HL-60/S4 (cell line): ENCODE measurements around the gene SOCS7.

Source experiments
- in situ Hi-C: fragments of 300-500 bp; cut with MboI; formaldehyde crosslinking; loops from 2 replicates; pipeline ENCODE4 v1.14.3; 2022; ENCODE audit warnings: low sequenced_read_pairs

Gene SOCS7

DNA sequence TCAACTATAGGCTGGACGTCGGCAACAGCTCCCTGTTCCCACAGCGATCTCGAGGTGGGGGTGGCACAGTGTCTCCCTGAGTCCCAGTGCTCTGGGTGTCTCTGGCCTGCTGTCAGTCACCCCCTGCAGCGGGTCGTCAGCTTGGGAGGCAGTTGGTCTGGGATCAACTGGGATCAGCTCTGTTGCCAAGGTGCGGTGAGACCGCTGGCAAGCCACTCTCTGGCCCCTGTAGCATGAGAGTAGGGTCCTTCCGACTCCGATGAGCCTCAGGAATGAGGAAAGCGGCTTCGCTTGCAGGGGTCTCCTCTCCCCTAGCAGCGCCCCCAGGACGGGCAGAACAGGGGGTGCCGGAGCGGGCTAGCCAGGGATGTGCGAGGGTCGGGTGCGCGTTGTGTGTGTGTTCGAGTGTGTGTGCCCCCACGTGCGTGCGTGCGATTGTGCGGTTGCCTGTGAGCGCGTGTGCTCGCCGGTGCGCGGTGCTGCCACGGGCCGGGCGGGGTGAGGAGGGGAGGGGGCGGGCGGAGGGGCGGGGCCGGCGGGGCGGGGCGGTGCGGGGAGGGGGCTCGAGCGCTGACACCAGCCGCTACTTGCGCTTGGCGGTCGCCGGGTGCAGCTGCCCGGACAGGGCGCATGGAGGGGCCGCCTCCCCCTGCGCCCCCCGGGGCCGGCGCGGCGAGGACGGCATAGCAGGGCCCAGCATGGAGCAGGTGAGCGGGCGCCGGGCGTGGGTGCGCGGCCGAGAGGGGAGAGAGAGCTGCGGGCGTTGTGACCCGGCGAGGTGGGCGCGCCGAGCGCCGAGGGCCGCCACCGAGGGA, 67.3 kb downstream of the SOCS7 start:
- in situ Hi-C loops, result loop anchor here (10.0 kb wide), 2 partner anchors 136 to 166 kb away; no protein-coding TSS in a partner anchor

DNA sequence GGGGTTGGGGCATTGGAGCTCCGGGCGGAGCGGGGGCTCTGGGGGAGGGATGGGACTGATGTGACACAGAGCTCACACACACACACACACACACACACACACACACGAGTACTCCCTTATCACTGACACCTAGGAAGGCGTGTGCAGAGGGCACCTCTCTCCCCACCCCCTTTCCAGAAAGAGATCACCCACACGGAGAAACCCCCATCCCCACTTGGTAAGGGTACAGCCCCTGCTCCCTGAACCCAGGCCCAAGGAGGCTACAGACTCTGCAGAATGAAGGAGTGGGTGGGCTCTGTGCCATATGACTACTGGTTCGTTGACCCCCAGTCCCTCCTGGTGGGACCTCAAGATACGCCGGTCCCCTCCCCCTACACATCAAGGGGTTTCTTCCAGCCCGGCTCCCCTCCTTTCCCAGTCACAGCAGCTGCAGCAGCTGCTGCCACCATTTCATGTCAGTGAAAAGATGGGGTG, 67.9 kb downstream of the SOCS7 start:
- in situ Hi-C loops, result loop anchor here (10.0 kb wide), 2 partner anchors 135 to 165 kb away; no protein-coding TSS in a partner anchor

DNA sequence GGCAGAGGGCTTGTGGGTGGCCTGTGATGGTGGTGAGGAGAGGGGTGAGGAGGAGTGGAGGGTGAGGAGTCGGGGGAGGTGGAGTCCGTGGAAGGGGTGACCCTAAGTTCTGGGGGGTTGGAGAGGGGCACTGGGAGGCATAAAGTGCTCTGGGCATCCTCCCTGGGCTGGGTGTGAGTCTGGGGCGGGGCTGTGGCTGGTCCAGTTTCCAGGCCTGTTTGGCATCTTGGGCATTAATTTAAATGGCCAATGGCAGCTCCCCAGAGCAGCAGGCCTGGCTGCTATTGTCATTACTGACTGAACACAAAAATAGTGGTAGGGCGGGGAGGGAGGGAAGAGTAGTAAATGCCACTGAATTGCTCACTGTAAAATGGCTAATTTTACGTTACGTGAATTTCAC, 68.9 kb downstream of the SOCS7 start:
- in situ Hi-C loops, result loop anchor here (10.0 kb wide), 1 partner anchor 244 kb away; no protein-coding TSS in a partner anchor

DNA sequence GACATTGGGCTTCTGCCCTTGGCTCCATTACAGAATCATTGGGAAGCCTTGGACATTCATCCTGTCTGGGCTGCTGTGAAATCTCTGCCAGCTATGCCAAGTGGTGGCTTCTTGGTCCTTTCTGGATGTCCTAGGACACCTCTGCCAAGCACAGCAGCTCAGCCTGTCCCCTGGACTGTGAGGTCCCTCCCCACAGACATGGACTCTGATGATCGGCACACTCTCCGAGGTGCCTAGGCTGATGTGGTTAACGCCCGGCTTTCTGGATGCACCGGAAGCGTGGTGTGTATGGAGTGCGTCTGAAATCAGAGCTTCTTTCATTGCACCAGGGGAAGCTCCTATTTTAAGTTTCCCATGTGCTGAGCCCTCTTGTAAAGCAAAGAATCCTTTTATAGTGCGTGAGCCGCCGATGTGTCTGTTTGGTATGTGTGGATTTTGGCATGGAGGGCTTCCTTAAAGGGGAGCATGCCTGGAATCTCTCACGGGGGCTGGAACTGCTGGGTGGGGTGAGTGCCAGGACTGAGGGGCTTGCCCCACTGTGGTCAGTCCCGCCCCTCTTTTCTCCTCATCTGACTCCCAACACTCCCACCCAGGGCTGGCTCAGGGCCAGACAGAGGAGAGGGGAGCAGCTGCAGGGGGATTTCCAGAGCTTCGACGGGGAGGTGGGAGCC, 69.7 kb downstream of the SOCS7 start:
- in situ Hi-C loops, result loop anchor here (10.0 kb wide), 1 partner anchor 243 kb away; no protein-coding TSS in a partner anchor

GRCh38 chr17:38421871-38422827, 70.5 kb downstream of the SOCS7 start:
- in situ Hi-C loops, result loop anchor here (10.0 kb wide), 1 partner anchor 243 kb away; no protein-coding TSS in a partner anchor

DNA sequence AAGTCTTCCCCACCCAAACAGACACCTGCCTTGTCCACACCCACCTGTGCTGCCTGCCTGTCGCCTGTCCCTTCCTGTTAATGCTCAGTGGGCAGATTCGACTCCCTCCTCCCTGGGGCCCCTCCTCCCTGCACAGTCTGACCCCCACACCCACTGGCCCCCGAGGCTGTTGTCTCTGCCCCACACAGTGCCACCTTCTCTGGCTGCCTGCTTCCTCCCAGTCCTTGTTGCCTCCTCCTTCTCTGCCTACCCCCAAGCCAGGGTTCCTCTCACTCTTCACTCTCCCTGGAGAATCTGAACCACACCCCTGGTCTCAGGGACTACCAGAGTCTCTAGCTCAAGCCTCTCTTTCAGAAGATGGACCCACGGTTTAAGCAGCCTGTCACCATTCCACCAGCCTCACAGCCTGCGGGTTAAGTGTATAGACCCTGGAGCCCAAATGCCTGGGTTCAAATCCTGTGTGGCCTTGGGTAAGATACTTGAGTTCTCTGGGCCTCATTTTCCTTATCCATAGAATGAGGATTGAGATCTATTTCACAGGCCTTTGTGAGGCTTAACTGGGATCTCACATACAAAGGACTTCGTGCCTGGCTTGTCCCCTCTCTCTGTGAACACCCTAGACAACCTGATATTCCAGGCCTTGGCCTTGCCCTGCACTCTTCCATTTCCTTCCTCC, 72.8 kb downstream of the SOCS7 start:
- in situ Hi-C loops, result loop anchor here (10.0 kb wide), 1 partner anchor 240 kb away; no protein-coding TSS in a partner anchor

- in situ Hi-C loops, result loop anchor here (5.0 to 10.0 kb wide), 2 partner anchors 57 to 240 kb away; no protein-coding TSS in a partner anchor
Measured at GRCh38 chr17:38425031-38425430, 73.4 kb downstream of the SOCS7 start.

GRCh38 chr17:38425744-38426143, 74.1 kb downstream of the SOCS7 start:
- in situ Hi-C loops, result loop anchor here (5.0 to 10.0 kb wide), 2 partner anchors 57 to 239 kb away; no protein-coding TSS in a partner anchor

- in situ Hi-C loops, result loop anchor here (5.0 to 10.0 kb wide), 2 partner anchors 56 to 238 kb away; no protein-coding TSS in a partner anchor
Measured at GRCh38 chr17:38426441-38426840, 74.8 kb downstream of the SOCS7 start.

DNA sequence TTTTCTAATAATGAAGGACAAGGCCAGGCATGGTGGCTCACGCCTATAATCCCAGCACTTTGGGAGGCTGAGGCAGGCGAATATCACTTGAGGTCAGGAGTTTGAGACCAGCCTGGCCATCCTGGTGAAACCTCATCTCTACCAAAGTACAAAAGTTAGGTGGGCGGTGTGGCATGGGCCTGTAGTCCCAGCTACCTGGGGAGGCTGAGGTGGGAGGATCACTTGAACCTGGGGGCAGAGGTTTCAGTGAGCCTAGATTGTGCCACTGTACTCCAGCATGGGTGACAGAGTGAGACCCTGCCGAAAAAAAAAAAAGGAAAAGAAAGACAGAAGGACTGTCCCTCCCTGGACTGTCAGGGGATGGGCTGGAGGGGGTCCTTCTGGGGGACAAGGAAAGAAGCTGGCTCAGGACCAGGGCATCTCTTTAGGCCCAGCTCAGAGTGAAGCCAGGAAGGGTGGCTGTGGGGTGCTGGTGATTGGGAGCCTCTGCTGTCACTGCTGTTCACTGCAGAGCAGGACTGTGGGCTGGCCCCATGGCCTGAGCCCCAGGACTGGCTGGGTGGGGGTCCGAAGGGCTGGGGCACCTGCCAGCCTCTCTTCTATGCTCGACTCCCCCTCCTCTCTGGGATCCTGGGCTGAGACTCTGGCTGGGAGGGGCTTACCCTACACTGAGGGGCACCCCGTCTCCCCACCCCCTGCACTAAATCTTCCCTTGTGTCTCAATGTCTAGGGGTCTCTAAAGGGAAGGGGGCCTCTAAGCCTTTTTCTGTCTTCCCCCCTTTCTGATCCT, 75.7 kb downstream of the SOCS7 start:
- in situ Hi-C loops, result loop anchor here (5.0 to 10.0 kb wide), 2 partner anchors 55 to 237 kb away; no protein-coding TSS in a partner anchor

DNA sequence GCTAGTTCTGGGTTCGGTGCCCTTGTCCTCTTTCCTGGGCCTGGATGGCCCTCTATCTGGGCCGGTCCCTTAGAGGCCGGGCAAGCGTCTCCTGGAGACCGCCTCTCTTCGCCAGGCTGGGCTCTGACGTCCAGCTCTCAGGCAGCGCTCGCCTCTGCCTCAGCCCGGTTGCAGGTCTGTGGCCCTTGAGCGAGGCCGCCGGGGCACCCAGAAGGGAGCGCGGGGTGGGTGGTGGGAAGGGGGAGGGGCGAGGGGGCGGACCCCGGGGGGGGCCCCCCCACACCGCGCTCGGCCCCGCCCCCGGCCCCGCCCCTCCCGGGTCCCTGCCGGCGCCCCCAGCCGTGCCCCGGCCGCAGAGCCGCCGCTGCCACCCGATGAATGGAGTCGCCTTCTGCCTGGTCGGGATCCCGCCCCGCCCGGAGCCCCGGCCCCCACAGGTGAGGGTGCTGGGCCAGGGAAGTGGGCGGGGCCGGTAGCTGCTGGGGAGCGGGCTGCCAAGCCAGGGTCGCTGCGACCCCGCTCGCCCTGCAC, 76.5 kb downstream of the SOCS7 start, which contains the start of gene ARHGAP23:
Gene ARHGAP23 (plus strand): TSS at position 353 of the 531 bp plus-strand sequence. CDS start 22 bp downstream, at position 375.
- in situ Hi-C loops, result loop anchor here (5.0 to 10.0 kb wide), 2 partner anchors 54 to 237 kb away; no protein-coding TSS in a partner anchor

- in situ Hi-C loops, result loop anchor here (5.0 to 10.0 kb wide), 2 partner anchors 53 to 236 kb away; no protein-coding TSS in a partner anchor
Measured at GRCh38 chr17:38428643-38429371, 77.2 kb downstream of the SOCS7 start.

DNA sequence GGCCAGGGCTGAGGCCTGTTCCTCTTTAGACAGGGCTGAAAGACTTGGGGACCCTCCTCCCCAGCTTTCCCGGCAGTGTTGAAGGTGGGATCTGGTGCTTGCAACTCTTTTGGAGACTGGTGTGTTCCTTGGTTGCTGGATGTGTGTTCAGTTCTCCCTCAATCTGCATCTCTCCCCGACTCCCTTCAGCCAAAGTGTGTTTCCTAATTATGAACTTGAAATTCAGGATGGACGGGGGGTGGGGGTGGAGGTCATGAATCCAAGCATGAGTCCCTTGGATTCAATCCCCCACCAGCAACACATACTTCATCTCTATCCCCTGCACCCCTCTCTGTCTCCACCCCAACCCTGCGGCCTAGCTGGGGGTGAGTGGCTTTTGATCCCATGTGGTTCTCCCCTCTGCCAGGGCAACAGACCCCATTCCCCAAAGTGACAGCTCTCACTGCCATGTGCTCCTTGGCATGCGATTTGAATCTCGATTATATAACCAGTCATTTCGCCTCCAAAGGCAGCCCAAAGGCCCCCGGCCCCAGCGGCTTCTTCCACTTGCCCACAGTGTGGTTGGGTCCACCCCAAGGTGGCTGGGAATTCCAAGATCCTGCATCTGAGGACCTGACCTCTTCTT, 77.9 kb downstream of the SOCS7 start:
- in situ Hi-C loops, result loop anchor here (5.0 to 10.0 kb wide), 2 partner anchors 53 to 235 kb away; no protein-coding TSS in a partner anchor

DNA sequence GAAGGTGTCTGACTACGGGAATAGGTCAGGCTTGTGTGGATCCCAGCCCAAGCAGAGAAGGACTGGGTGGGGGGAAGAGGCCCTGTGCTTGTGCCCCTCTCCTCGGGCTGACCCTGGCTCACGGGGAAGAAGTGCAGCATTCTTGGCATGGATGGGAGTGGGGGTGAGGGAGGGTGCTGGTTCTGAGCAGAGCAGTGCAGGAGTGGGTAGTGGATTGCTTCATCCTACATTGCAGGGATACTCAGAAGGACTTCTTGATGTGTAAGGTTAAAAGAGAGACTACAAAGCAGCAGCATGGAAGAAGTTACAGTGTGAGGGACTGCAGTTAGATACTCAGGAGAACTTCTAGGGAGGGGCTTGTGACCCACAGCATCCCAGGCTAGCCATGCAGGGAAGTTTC, 78.7 kb downstream of the SOCS7 start:
- in situ Hi-C loops, result no loop called here

- in situ Hi-C loops, result no loop called here
Measured at GRCh38 chr17:38430822-38431221, 79.2 kb downstream of the SOCS7 start.

DNA sequence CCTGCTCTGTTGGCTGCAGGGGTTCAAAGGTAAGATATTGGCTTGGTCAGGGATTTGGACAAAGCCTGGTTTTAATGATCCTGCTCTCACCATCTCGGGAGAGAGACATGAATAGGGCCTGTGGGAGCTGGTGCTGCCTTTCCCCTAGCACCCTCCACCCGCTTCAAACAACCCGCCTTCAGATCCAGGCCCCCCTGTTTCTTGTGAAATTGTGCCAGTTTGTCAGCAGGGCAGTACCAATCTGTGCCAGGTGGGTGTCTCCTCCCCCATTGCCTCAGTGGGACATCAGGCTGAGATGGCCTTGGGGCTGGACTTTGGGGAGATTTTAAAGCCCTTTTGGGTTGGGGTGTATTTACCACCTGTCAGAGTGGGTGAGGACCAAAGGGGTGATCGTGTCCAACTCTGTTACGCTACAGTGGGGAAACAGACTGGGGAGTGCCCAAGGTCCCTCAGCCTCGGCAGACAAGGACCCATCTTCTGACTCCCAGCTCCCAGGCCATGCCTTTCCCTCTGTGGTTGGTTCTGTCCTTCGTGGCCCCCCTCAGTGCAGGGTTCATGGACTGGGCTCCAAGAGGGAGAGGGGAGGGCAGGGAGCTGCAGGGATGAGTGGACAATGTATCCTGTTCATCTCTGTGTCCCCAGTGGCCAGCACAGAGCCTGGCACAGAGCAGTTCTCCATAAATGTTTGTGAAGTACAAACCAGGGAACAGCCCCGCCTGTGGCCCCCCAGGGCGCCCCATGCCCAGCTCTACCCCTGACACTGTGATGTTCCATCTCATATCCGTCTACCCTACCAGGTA, 79.9 kb downstream of the SOCS7 start:
- in situ Hi-C loops, result no loop called here
